MCF 10A (cell line): ENCODE measurements around the gene OR11H7. TPM values are rescaled to one million over a fixed set of nuclear protein-coding genes. Genes with fewer than 3 reads are reported as not detected.
"Not testable (repeated sequence)": the region's sequence is repeated elsewhere in the genome, so short reads cannot be mapped to it uniquely, and the experiment has no call there.

Experiments
- BruUV-seq: library from RNA; stranded (reverse); fragments of 400-500 nt; replicated peaks from 2 replicates; lab custom pipeline; 2021; lab: Mats Ljungman, UMichigan
- CTCF ChIA-PET: fragments of 300-600 bp; sonication (Branson Sonifier 250); formaldehyde crosslinking; extraction: SDS; loops from one replicate; lab custom pipeline; 2021; ENCODE audit warnings: antibody characterized with exemption, inconsistent platforms; lab: Yijun Ruan, JAX
- POLR2A ChIA-PET: fragments of 300-600, 350-650 bp; sonication (Branson Sonifier 250); formaldehyde crosslinking; extraction: SDS; loops from one replicate; lab custom pipeline; 2020; ENCODE audit warnings: antibody characterized with exemption, inconsistent platforms; lab: Yijun Ruan, JAX
- DNase-seq: peaks from one replicate; pipeline ENCODE4 v3.0.0-alpha.2; 2018; ENCODE audit not compliant: unreplicated experiment
- H3K27ac Mint-ChIP-seq: one replicate; pipeline ENCODE4 v1.8.0; 2022; ENCODE audit warnings: mild to moderate bottlenecking, low read depth, mixed read lengths; ENCODE audit not compliant: unreplicated experiment
- H3K27me3 Mint-ChIP-seq: one replicate; pipeline ENCODE4 v1.8.0; 2022; ENCODE audit warnings: mixed read lengths; ENCODE audit not compliant: insufficient read depth, unreplicated experiment
- H3K36me3 Mint-ChIP-seq: one replicate; pipeline ENCODE4 v1.8.0; 2022; ENCODE audit warnings: mild to moderate bottlenecking, moderate library complexity, mixed read lengths; ENCODE audit not compliant: insufficient read depth, unreplicated experiment
- H3K4me1 Mint-ChIP-seq: one replicate; pipeline ENCODE4 v1.8.0; 2022; ENCODE audit warnings: mixed read lengths; ENCODE audit not compliant: insufficient read depth, unreplicated experiment
- H3K4me3 Mint-ChIP-seq: one replicate; pipeline ENCODE4 v1.8.0; 2022; ENCODE audit warnings: mild to moderate bottlenecking, moderate library complexity, mixed read lengths; ENCODE audit not compliant: unreplicated experiment
- H3K9me3 Mint-ChIP-seq: one replicate; pipeline ENCODE4 v1.8.0; 2022; ENCODE audit warnings: mixed read lengths; ENCODE audit not compliant: unreplicated experiment
- intact Hi-C: fragments of 100-400 bp; cut with micrococcal nuclease; formaldehyde crosslinking; loops from 2 replicates; pipeline ENCODE4 v1.14.1; 2022
- total RNA-seq: library from RNA; stranded (reverse); gene quantifications from 2 replicates; pipeline ENCODE4 v1.2.3, GENCODE V29; 2022
- TF ChIP-seq, protein P1 (sequence below): fragments of 200-600 bp; IDR thresholded peaks from one replicate; pipeline ENCODE4 v1.8.0; 2022; ENCODE audit warnings: antibody characterized with exemption, mild to moderate bottlenecking; ENCODE audit not compliant: unreplicated experiment

Gene OR11H7
- total RNA-seq, 1 experiment from 2014 or later: not detected

- Mint-ChIP-seq H3K9me3 (peaks cover 15% of the 10 kb centered on the region), H3K27ac (no peak overlapping the region), H3K4me3 (no peak overlapping the region), H3K4me1 (peaks cover 7% of the 10 kb centered on the region), H3K36me3 (peaks cover 7% of the 10 kb centered on the region), H3K27me3 (no peaks in the 10 kb centered on the region)
- TF ChIP-seq, protein P1, sequence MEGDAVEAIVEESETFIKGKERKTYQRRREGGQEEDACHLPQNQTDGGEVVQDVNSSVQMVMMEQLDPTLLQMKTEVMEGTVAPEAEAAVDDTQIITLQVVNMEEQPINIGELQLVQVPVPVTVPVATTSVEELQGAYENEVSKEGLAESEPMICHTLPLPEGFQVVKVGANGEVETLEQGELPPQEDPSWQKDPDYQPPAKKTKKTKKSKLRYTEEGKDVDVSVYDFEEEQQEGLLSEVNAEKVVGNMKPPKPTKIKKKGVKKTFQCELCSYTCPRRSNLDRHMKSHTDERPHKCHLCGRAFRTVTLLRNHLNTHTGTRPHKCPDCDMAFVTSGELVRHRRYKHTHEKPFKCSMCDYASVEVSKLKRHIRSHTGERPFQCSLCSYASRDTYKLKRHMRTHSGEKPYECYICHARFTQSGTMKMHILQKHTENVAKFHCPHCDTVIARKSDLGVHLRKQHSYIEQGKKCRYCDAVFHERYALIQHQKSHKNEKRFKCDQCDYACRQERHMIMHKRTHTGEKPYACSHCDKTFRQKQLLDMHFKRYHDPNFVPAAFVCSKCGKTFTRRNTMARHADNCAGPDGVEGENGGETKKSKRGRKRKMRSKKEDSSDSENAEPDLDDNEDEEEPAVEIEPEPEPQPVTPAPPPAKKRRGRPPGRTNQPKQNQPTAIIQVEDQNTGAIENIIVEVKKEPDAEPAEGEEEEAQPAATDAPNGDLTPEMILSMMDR: no peak
- ChIA-PET POLR2A (no interaction called here), CTCF (no interaction called here)
- intact Hi-C loops: no loop called here
- DNase-seq: no peak
- BruUV-seq: no TSS peak
Observed at GRCh38 chr14:20274062-20274461, 45.3 kb downstream of the OR11H7 start.

DNA sequence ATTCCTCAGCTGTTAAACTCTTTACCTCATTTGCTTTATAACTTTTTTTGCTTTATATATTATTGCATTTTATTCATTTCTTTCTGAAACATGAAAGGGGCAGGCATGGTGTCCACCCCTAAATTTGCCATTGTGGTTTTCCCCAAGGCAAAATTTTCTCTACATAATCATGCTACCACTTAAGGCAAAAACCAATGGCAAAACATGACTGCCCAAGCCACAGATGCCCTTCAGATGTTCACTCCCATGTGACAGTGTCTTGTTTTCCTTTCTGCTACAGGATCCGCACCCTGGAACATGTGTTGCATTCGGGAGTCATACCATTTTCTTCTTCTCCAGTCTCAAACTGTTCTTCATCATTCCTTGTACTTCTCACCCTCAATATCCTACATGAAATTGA lies 48.6 kb downstream of the OR11H7 start:
- peaks cover 14% of the 10 kb centered on the region for H3K9me3 Mint-ChIP-seq
- H3K27me3 Mint-ChIP-seq: no peaks in the 10 kb centered on the region
- POLR2A ChIA-PET: interaction anchor here (0.6 kb wide), 1 partner anchor 431 kb away, joined by 3 read pairs; no protein-coding TSS in a partner anchor
- no peak overlapping the region for H3K27ac Mint-ChIP-seq
- no peak for DNase-seq
- H3K4me3 Mint-ChIP-seq: no peak overlapping the region
- intact Hi-C loops: no loop called here
- CTCF ChIA-PET: no interaction called here
- H3K36me3 Mint-ChIP-seq: peaks cover 14% of the 10 kb centered on the region
- BruUV-seq: no TSS peak
- TF ChIP-seq, protein P1: no peak
- H3K4me1 Mint-ChIP-seq: peaks cover 7% of the 10 kb centered on the region

GRCh38 chr14:20278414-20278813 lies 49.6 kb downstream of the OR11H7 start:
- Mint-ChIP-seq H3K4me3 (no peak overlapping the region), H3K36me3 (peaks cover 14% of the 10 kb centered on the region), H3K4me1 (peaks cover 7% of the 10 kb centered on the region), H3K27me3 (no peaks in the 10 kb centered on the region), H3K9me3 (peaks cover 13% of the 10 kb centered on the region), H3K27ac (no peak overlapping the region)
- intact Hi-C loops: no loop called here
- TF ChIP-seq, protein P1: no peak
- DNase-seq: peak; percentile 30
- ChIA-PET CTCF (interaction anchor here (0.7 to 1.0 kb wide), 3 partner anchors 13 to 1719 kb away, joined by 3 to 4 read pairs (median 3); no protein-coding TSS in a partner anchor), POLR2A (interaction anchor here (0.6 kb wide), 1 partner anchor 288 kb away, joined by 3 read pairs; no protein-coding TSS in a partner anchor)
- no TSS peak for BruUV-seq

DNA sequence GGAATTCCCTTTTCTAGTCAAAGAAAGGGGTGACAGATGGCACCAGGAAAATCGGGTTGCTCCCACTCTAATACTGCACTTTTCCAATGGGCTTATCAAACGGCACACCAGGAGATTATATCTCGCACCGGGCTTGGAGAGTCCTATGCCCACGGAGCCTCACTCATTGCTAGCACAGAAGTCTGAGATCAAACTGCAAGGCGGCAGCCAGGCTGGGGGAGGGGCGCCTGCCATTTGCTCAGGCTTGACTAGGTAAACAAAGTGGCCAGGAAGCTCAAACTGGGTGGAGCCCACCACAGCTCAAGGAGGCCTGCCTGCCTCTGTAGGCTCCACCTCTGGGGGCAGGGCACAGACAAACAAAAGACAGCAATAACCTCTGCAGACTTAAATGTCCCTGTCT lies 51.5 kb downstream of the OR11H7 start:
- peaks cover 18% of the 10 kb centered on the region for H3K36me3 Mint-ChIP-seq
- H3K4me1 Mint-ChIP-seq, H3K27me3 Mint-ChIP-seq, POLR2A ChIA-PET, DNase-seq, intact Hi-C loops, BruUV-seq, H3K27ac Mint-ChIP-seq, CTCF ChIA-PET, H3K4me3 Mint-ChIP-seq: not testable (repeated sequence)
- H3K9me3 Mint-ChIP-seq: peaks cover 12% of the 10 kb centered on the region

Other genes with a start within 250 kb of the OR11H7 start
- gene OR4Q2, start 226.8 kb upstream of the OR11H7 start, total RNA-seq: not detected in 2 replicates
- gene OR4K14, start 209.7 kb upstream of the OR11H7 start, total RNA-seq: not detected in 2 replicates
- not detected in 2 replicates for gene OR4K13, start 192.9 kb upstream of the OR11H7 start, total RNA-seq
- not detected in 2 replicates for gene OR4L1, start 168.9 kb upstream of the OR11H7 start, total RNA-seq
- gene OR4K17, start 118.2 kb upstream of the OR11H7 start, total RNA-seq: not detected in 2 replicates
- gene OR4N5, start 90.2 kb upstream of the OR11H7 start, total RNA-seq: not detected in 2 replicates
- gene OR11G2, start 38.1 kb upstream of the OR11H7 start, total RNA-seq: not detected in 2 replicates
- gene OR11H6, start 5.3 kb upstream of the OR11H7 start, total RNA-seq: not detected in 2 replicates
- not detected in 2 replicates for gene OR11H4, start 10.3 kb downstream of the OR11H7 start, total RNA-seq
- 18.4 and 22.9 TPM in 2 replicates for gene TTC5, start 77.0 kb downstream of the OR11H7 start, total RNA-seq
- 105 and 108 TPM in 2 replicates for gene CCNB1IP1, start 104.3 kb downstream of the OR11H7 start, total RNA-seq
- 30.4 and 33.4 TPM in 2 replicates for gene PARP2, start 114.7 kb downstream of the OR11H7 start, total RNA-seq
- 20.4 and 22.7 TPM in 2 replicates for gene TEP1, start 184.5 kb downstream of the OR11H7 start, total RNA-seq
- 0.14 TPM in 1 of 2 replicates, not detected in the other for gene KLHL33, start 207.2 kb downstream of the OR11H7 start, total RNA-seq
- 27.2 and 34.7 TPM in 2 replicates for gene OSGEP, start 225.8 kb downstream of the OR11H7 start, total RNA-seq
- gene APEX1, start 226.2 kb downstream of the OR11H7 start, total RNA-seq: 140 and 168 TPM in 2 replicates
- 22.5 and 34.9 TPM in 2 replicates for gene PIP4P1, start 232.5 kb downstream of the OR11H7 start, total RNA-seq
- gene PNP, start 240.4 kb downstream of the OR11H7 start, total RNA-seq: 56.0 and 63.9 TPM in 2 replicates